Osteocyte (in vitro differentiated cells): Measurements from ENCODE around the gene PLPP3. TPM values are rescaled to one million over a fixed set of nuclear protein-coding genes. Genes with fewer than 3 reads are reported as not detected.

Experiments used
- DNase-seq: peaks from one replicate; pipeline ENCODE4 v3.0.0; 2021; ENCODE audit warnings: mixed read lengths; ENCODE audit not compliant: unreplicated experiment; ENCODE audit errors: extremely low spot score
- H3K27ac Mint-ChIP-seq: one replicate; pipeline ENCODE4 v1.8.0; 2021; ENCODE audit warnings: mild to moderate bottlenecking, mixed read lengths; ENCODE audit not compliant: unreplicated experiment
- H3K27me3 Mint-ChIP-seq: one replicate; pipeline ENCODE4 v1.8.0; 2021; ENCODE audit warnings: mixed read lengths; ENCODE audit not compliant: unreplicated experiment
- H3K36me3 Mint-ChIP-seq: one replicate; pipeline ENCODE4 v1.8.0; 2021; ENCODE audit warnings: mixed read lengths; ENCODE audit not compliant: unreplicated experiment
- H3K4me1 Mint-ChIP-seq: one replicate; pipeline ENCODE4 v1.8.0; 2021; ENCODE audit warnings: mixed read lengths; ENCODE audit not compliant: unreplicated experiment
- H3K4me3 Mint-ChIP-seq: one replicate; pipeline ENCODE4 v1.8.0; 2021; ENCODE audit warnings: mild to moderate bottlenecking, moderate library complexity, mixed read lengths; ENCODE audit not compliant: unreplicated experiment
- H3K9me3 Mint-ChIP-seq: one replicate; pipeline ENCODE4 v1.8.0; 2021; ENCODE audit warnings: mixed read lengths; ENCODE audit not compliant: unreplicated experiment
- total RNA-seq: library from RNA; stranded (reverse); gene quantifications from 2 replicates; pipeline ENCODE4 v1.2.1, GENCODE V29; 2021
- TF ChIP-seq, protein P1 (sequence below): fragments of 200-600 bp; sonication (generic); IDR thresholded peaks from 2 replicates; pipeline ENCODE4 v1.5.0; 2021; ENCODE audit warnings: antibody characterized with exemption, mild to moderate bottlenecking, moderate library complexity

Gene PLPP3
- total RNA-seq, 1 donor from 2014 or later = 157 TPM

DNA sequence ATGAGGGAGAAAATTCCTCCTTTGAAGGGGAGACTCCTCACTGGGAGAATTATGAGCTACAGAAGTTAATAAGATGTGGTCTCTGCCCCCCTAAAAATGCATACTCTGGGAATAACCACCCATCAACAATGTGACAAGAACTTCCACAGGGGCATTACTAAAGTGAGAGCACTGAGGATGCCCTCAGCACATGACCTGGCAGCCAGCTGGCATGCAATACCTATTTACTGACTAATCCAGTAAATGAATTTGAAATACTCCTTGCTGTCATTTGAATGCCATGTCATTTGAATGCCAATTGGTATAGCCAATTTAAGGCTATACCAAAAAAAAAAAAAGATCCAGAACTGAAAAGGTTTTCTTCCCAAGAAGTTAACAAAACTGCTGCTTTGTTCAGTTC is 30.8 kb downstream of the PLPP3 start:
- H3K4me1 Mint-ChIP-seq = peaks cover 70% of the 10 kb centered on the region
- no peaks in the 10 kb centered on the region for H3K27me3 Mint-ChIP-seq
- TF ChIP-seq, protein P1, sequence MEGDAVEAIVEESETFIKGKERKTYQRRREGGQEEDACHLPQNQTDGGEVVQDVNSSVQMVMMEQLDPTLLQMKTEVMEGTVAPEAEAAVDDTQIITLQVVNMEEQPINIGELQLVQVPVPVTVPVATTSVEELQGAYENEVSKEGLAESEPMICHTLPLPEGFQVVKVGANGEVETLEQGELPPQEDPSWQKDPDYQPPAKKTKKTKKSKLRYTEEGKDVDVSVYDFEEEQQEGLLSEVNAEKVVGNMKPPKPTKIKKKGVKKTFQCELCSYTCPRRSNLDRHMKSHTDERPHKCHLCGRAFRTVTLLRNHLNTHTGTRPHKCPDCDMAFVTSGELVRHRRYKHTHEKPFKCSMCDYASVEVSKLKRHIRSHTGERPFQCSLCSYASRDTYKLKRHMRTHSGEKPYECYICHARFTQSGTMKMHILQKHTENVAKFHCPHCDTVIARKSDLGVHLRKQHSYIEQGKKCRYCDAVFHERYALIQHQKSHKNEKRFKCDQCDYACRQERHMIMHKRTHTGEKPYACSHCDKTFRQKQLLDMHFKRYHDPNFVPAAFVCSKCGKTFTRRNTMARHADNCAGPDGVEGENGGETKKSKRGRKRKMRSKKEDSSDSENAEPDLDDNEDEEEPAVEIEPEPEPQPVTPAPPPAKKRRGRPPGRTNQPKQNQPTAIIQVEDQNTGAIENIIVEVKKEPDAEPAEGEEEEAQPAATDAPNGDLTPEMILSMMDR = no peak
- peaks cover 24% of the 10 kb centered on the region for H3K36me3 Mint-ChIP-seq
- H3K4me3 Mint-ChIP-seq = no peak overlapping the region
- no peaks in the 10 kb centered on the region for H3K9me3 Mint-ChIP-seq
- no peak for DNase-seq
- peak overlapping the region; percentile 28 for H3K27ac Mint-ChIP-seq

DNA sequence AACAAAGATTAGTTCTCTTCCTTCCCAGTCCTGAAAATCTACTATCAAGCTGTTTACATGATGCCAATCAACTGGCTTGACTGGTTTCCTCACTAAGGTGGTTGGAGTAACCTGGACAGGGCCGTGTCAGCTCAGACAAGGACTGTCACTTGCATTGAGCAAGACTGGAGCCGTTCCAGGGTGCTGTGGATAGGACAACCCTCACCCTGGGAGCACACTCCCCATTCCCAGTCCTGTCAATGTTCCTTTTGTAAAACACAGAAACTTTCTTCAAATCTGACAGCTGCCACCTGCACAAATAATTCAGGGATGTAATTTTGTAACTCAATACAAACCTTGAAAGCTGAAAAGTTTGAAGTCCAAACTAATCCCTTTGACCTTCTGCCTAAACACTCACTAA is 31.4 kb downstream of the PLPP3 start:
- no peak overlapping the region for H3K4me3 Mint-ChIP-seq
- H3K27me3 Mint-ChIP-seq = no peaks in the 10 kb centered on the region
- H3K36me3 Mint-ChIP-seq = peaks cover 27% of the 10 kb centered on the region
- DNase-seq = no peak
- TF ChIP-seq, protein P1 = no peak
- H3K4me1 Mint-ChIP-seq = peaks cover 67% of the 10 kb centered on the region
- H3K9me3 Mint-ChIP-seq = no peaks in the 10 kb centered on the region
- H3K27ac Mint-ChIP-seq = peak overlapping the region; percentile 31

DNA sequence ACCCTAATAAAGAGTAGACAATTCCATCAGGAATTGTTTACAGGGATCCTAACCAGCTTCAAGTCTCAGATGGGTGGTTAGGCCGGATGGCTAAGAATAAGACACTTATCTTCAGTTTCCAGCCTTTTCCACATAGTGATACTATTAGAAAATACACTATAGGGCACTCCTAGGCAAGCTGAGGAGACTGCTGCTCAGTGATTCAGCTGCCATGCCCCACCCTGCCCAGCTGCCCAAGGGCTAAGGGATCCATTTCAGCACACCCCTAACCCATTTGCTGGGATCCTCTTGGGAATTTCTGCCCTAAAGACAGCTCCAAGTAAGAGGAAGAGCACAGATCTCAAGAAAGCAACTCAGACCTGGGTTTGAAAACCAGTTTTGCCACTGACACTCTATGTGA is 31.9 kb downstream of the PLPP3 start:
- TF ChIP-seq, protein P1 = no peak
- Mint-ChIP-seq H3K27ac (peak overlapping the region; percentile 62), H3K4me1 (peaks cover 64% of the 10 kb centered on the region)

DNA sequence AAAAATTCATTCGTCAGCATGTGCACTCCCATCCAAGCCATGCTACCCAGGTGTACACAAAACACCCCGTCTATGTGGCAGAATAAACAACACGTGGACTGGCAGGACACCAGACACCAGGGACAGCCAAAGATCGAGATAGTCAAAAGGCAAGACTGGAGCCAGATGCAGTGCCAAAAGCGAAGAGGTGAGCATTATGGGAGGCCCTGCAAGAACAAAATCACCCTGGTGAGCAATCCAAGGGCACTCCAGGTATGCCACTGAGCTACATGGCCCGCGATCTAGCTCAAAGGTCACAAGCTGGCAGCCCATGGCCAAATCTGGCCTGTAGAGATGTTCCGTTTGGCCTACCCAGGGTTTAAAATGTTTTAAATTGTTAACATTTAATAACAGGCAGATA is 33.7 kb downstream of the PLPP3 start:
- H3K36me3 Mint-ChIP-seq = peaks cover 31% of the 10 kb centered on the region
- H3K9me3 Mint-ChIP-seq = no peaks in the 10 kb centered on the region
- H3K27me3 Mint-ChIP-seq = no peaks in the 10 kb centered on the region
- H3K4me1 Mint-ChIP-seq = peaks cover 59% of the 10 kb centered on the region
- H3K27ac Mint-ChIP-seq = no peak overlapping the region
- TF ChIP-seq, protein P1 = no peak
- no peak overlapping the region for H3K4me3 Mint-ChIP-seq
- no peak for DNase-seq

More for the DNA sequence above, 31.9 kb downstream of the PLPP3 start:
- no peaks in the 10 kb centered on the region for H3K27me3 Mint-ChIP-seq
- no peak overlapping the region for H3K4me3 Mint-ChIP-seq
- no peak for DNase-seq
- no peaks in the 10 kb centered on the region for H3K9me3 Mint-ChIP-seq
- peaks cover 28% of the 10 kb centered on the region for H3K36me3 Mint-ChIP-seq

DNA sequence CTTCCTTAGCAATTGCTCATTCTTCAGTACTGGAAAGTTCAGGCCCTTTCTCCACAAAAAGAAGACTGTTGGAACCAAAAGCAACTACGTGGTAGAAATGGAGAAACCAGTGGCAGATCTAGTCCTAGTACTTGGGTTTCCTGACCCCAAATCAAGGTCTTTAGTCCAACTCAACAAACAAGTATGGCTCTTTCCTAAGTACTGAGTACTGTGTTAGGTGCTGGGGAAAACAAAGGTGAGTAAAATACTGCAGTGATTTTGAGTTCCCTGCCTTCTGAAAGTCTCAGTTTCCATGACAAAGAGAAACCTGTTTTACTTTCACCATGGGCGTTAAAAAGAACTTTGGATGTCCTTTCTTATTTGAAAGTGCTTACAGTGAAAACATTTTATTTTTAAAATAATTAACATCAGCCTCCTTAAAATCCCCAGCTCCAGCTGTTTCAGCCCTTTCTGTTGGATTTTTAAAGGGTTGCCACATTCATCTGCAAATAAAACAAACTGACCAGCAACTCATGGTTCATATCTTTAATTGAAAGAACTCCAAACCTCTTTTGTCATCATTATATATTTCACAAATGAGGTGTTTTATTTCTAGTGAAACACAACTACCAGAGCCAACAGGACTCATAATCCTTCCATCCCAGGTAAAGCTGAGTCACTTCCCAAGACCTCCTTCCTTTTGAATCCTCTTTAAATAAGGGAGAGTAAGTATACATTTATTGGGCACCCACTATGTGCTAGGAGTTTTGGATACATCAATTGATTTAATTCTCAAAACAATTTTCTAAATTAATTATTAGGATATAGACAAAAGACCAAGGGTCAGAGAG is 35.4 kb downstream of the PLPP3 start:
- H3K27ac Mint-ChIP-seq = no peak overlapping the region
- no peaks in the 10 kb centered on the region for H3K27me3 Mint-ChIP-seq
- H3K9me3 Mint-ChIP-seq = no peaks in the 10 kb centered on the region
- peaks cover 59% of the 10 kb centered on the region for H3K4me1 Mint-ChIP-seq
- DNase-seq = no peak
- no peak overlapping the region for H3K4me3 Mint-ChIP-seq
- TF ChIP-seq, protein P1 = no peak
- H3K36me3 Mint-ChIP-seq = peaks cover 35% of the 10 kb centered on the region
